Loucy (cell line): ENCODE data around the gene ATP2A2.

Experiments
- EZH2phosphoT487 ChIP-seq: fragments of 200-600 bp; IDR thresholded peaks from 2 replicates; pipeline ENCODE4 v1.6.1; 2018; ENCODE audit warnings: antibody characterized with exemption, mild to moderate bottlenecking, moderate library complexity, borderline replicate concordance
- TF ChIP-seq, protein P1 (sequence below): fragments of 200-600 bp; sonication (generic); conservative IDR thresholded peaks from 2 replicates; pipeline ENCODE4 v1.5.1; 2014; ENCODE audit warnings: mild to moderate bottlenecking, antibody characterized with exemption, low read length

DNA sequence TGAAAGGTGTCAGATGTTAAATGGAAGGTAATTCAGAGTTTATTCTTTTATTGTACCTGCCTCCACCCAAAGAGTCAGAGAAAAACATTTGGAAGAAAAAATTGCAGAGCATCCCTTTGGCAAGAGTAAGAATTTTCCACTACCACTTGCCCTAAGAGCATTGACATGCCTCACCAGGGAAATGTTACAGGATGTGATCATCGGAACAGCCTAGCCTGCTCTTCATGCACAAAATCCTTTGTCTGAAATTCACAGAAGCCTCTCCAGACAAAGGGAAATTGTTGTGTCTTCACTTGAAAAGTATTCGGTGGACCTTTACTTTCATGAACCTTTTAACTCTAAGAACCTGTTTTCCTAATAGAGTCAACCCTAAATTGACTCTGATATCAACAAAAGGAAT lies 36.9 kb downstream of the ATP2A2 start:
- TF ChIP-seq, protein P1, sequence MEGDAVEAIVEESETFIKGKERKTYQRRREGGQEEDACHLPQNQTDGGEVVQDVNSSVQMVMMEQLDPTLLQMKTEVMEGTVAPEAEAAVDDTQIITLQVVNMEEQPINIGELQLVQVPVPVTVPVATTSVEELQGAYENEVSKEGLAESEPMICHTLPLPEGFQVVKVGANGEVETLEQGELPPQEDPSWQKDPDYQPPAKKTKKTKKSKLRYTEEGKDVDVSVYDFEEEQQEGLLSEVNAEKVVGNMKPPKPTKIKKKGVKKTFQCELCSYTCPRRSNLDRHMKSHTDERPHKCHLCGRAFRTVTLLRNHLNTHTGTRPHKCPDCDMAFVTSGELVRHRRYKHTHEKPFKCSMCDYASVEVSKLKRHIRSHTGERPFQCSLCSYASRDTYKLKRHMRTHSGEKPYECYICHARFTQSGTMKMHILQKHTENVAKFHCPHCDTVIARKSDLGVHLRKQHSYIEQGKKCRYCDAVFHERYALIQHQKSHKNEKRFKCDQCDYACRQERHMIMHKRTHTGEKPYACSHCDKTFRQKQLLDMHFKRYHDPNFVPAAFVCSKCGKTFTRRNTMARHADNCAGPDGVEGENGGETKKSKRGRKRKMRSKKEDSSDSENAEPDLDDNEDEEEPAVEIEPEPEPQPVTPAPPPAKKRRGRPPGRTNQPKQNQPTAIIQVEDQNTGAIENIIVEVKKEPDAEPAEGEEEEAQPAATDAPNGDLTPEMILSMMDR = no peak
- no peak for TF ChIP-seq EZH2phosphoT487
